Activated CD8-positive, alpha-beta memory T cell treated with anti-CD3 and anti-CD28 coated beads, Interleukin-2, amount 50 U/mL, for 4 hours (primary cell): ENCODE measurements around the gene TMEM43.

ENCODE experiments used
- DNase-seq: peaks from one replicate; pipeline ENCODE4 v3.0.0-alpha.2; 2020

TMEM43 gene

GRCh38 chr3:14181253-14181652 lies 56.4 kb downstream of the TMEM43 start:
- no peak for DNase-seq

GRCh38 chr3:14183015-14183577 lies 58.2 kb downstream of the TMEM43 start:
- DNase-seq, result no peak

DNA sequence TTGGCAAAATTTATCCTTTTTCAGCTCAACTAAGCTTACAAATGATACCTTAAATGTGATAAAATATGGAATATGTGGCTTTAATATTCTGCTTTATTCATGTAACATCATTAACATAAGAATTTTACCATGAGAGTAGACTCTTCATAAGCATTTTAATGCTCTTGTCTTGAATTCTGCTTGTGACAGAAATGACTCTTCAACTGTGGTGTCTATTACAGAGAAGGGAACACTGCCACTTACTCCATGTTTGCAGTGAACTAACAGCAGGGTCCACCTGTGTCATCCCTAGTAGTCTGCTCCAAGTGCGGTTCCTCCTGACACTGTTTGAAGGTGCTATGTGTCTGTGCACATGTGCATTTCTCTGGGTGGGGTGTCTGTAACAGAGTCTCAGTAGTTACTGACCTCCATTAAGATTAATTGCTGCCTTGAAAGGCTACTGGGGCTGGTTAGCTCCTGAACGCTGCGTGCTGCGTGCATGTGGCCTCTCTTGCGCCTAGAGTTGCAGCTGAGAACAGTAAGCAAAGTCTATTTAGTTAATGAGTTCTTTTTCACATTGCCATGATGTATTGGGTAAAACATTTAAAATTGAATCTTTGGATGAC lies 62.1 kb downstream of the TMEM43 start:
- no peak for DNase-seq

- DNase-seq, result no peak
Measured at GRCh38 chr3:14188041-14188754, 63.3 kb downstream of the TMEM43 start.
